GM12874 (cell line): ENCODE data around the gene PLEKHG4B.

Experiments
- CTCF ChIP-seq: IDR thresholded peaks from 2 replicates; pipeline ENCODE4 v1.5.1; 2011; ENCODE audit warnings: low read depth, mild to moderate bottlenecking, control low read depth, low read length, moderate library complexity; ENCODE audit not compliant: insufficient read depth

PLEKHG4B gene

DNA sequence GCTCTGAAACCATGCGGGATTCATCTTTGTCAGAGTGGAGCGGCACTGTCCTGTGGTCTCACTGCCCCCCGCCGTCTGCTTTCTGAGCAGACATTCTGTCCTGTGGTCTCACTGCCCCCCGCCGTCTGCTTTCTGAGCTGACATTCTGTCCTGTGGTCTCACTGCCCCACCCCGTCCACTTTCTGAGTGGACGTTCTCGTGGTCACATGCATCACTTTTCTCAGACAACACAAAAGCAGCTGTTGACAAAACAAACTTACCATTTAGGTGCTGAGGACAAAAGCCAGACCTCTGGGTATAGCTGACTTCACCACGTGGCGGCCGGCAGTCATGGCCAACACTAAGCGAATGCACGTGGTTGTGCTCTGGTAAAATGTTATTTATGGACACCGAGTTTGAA is 102.1 kb downstream of the PLEKHG4B start:
- TF ChIP-seq CTCF, result no peak

DNA sequence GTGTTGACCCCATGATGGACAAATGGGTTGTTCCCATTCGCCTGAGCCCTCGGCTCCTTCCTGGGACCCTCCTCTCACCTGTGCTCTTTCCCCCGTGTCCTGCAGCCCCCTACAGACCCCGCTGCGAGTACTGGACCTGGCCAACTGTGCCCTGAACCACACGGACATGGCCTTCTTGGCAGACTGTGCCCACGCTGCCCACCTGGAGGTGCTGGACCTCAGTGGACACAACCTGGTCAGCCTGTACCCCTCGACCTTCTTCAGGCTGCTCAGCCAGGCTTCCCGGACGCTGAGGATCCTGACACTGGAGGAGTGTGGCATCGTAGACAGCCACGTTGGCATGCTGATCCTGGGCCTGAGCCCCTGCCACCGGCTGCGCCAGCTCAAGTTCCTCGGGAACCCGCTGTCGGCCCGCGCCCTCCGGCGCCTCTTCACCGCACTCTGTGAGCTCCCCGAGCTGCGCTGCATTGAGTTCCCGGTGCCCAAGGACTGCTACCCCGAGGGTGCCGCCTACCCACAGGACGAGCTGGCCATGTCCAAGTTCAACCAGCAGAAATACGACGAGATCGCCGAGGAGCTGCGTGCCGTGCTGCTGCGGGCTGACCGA is 102.7 kb downstream of the PLEKHG4B start:
- no peak for TF ChIP-seq CTCF

- TF ChIP-seq CTCF, result no peak
Measured at GRCh38 chr5:195401-196160, 103.6 kb downstream of the PLEKHG4B start.

- TF ChIP-seq CTCF, result no peak
Measured at GRCh38 chr5:196350-196749, 104.4 kb downstream of the PLEKHG4B start.

DNA sequence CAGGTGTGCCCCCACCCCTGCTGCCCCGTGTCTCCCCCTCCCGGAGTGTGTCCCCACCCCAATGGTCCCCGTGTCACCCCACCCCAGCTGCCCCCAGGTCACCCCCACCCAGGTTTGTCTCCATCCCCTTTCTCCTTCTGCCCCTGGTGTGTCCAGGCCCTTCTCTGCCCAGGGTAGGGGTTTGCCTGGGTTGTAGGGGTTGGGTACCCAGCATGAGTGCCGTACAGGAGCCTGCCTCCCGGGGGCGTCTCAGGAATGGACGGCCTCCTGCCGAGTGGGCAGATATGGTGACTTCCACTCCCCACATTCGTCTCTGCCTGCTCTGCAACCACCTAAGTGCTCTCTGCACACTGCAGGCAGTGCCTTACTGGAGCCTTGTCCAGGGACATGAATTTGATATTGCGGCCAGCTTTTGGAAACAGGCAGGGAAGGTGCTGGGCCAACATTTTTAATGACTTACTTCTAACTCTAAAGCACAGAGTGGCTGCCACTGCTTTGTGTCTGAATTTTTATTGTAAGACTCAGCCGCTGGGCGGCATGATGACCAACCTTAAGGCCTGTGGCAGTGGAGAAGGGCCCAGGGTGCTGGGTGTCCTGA is 106.0 kb downstream of the PLEKHG4B start:
- no peak for TF ChIP-seq CTCF

DNA sequence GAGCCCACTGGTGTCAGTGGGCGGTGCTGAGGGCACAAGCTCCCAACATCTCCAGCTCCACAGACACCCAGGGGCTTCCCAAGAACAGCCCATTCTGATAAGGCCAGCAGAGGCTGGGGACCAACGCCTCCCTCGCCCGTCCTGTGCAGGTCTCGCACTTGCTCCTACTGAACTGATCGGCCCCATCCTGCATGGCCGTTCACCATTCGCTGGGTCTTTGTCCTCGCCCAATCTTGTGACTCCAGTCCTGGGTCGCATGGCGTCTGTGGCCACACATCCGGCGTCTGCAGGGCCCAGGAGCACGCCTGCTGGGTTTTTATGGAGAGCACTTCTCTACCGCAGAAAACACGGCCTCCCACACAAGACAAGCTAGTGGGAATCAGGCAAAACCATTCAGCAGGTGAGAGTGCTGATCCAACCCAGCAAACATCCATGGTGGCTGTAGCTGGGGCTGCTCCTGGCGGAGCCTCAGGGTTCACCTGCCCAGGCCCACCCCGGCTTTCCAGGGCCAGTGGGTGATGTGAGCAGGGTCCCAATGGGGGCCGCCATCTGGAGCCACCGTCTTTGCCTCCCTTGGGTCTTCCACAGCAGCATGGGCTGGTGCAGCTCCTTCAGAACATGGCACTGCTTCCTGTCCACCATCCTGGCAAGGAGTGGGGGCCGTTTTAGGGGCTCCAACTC is 106.7 kb downstream of the PLEKHG4B start:
- TF ChIP-seq CTCF, result no peak
